Nephron progenitor cell (in vitro differentiated cells): ENCODE data around the gene DMP1.

Experiments
- DNase-seq: peaks from one replicate; pipeline ENCODE4 v3.0.0; 2021
- H3K27ac Mint-ChIP-seq: 2 replicates; pipeline ENCODE4 v1.8.0; 2021; ENCODE audit warnings: mild to moderate bottlenecking, moderate library complexity, mixed read lengths
- H3K27me3 Mint-ChIP-seq: 2 replicates; pipeline ENCODE4 v1.8.0; 2021; ENCODE audit warnings: mild to moderate bottlenecking, low read depth, mixed read lengths; ENCODE audit not compliant: poor library complexity
- H3K36me3 Mint-ChIP-seq: 2 replicates; pipeline ENCODE4 v1.8.0; 2021; ENCODE audit warnings: low read depth, mixed read lengths
- H3K4me1 Mint-ChIP-seq: 2 replicates; pipeline ENCODE4 v1.8.0; 2021; ENCODE audit warnings: mixed read lengths
- H3K4me3 Mint-ChIP-seq: 2 replicates; pipeline ENCODE4 v1.8.0; 2021; ENCODE audit warnings: mild to moderate bottlenecking, moderate library complexity, mixed read lengths
- H3K9me3 Mint-ChIP-seq: 2 replicates; pipeline ENCODE4 v1.8.0; 2021; ENCODE audit warnings: mild to moderate bottlenecking, moderate library complexity, mixed read lengths
- CTCF ChIP-seq: fragments of 200-600 bp; sonication (generic); IDR thresholded peaks from 2 replicates; pipeline ENCODE4 v1.5.0; 2021; ENCODE audit warnings: antibody characterized with exemption

Gene DMP1, protein sequence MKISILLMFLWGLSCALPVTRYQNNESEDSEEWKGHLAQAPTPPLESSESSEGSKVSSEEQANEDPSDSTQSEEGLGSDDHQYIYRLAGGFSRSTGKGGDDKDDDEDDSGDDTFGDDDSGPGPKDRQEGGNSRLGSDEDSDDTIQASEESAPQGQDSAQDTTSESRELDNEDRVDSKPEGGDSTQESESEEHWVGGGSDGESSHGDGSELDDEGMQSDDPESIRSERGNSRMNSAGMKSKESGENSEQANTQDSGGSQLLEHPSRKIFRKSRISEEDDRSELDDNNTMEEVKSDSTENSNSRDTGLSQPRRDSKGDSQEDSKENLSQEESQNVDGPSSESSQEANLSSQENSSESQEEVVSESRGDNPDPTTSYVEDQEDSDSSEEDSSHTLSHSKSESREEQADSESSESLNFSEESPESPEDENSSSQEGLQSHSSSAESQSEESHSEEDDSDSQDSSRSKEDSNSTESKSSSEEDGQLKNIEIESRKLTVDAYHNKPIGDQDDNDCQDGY

DNA sequence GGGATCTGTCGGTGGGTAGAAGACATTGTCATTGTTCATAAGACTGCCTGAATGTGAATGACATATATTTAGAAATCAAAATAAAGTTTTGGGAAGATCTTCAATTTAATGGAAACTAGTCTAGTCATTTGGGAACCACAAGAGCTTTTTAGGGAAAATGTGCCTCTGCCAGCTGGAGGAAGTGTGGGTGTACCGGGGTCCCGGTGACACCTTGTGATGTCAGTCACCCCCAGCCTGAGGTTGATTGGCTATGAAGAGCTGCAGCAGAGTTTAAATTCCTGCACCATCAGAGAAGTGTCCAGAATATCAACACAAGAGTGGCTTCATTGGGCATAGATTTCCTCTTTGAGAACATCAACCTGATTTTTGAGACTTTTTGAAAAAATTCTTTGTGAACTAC lies at the start of gene DMP1:
DMP1 (plus strand) TSS at position 301 of the 400 bp plus-strand sequence. CDS start 6,213 bp downstream, outside the sequence.
- Mint-ChIP-seq H3K4me3 (no peak within 1 kb of the TSS), H3K9me3 (no peaks in the 10 kb centered on the region), H3K4me1 (peaks cover 14% of the 10 kb centered on the region), H3K27me3 (no peaks in the 10 kb centered on the region), H3K36me3 (no peaks in the 10 kb centered on the region), H3K27ac (peak within 1 kb of the TSS; percentile 8)
- no peak for DNase-seq
- no peak for TF ChIP-seq CTCF

DNA sequence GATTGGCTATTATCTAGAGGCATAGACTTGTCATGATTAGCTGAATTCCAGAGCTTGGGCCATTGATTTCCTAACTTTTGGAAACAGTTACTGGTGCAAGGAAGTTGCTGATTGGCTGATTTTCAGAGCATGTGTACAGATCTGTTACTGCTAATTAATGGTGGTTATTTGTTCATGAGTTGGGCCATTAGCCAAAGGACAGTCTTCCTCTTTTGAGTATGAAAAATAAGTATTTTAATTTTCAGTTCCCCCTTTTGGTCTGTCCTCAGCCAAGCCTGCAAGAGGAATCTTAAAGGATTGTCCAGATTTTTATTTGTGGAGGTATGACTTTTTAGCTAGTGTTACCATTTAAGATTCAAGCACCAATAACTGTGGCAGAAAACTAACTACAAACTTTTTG lies 48.7 kb upstream of the DMP1 start:
- no peak overlapping the region for H3K27ac Mint-ChIP-seq

GRCh38 chr4:87608229-87608628 lies 41.9 kb upstream of the DMP1 start, which contains the start of gene DSPP:
Gene DSPP (plus strand): TSS chr4:87608529. CDS start chr4:87610909, 2,380 bp downstream.
- no peaks in the 10 kb centered on the region for H3K36me3 Mint-ChIP-seq
- TF ChIP-seq CTCF, result no peak
- no peaks in the 10 kb centered on the region for H3K27me3 Mint-ChIP-seq
- no peak within 1 kb of the TSS for H3K4me3 Mint-ChIP-seq
- H3K4me1 Mint-ChIP-seq, result no peaks in the 10 kb centered on the region
- no peak within 1 kb of the TSS for H3K27ac Mint-ChIP-seq
- H3K9me3 Mint-ChIP-seq, result no peaks in the 10 kb centered on the region
- DNase-seq, result no peak

More for the DNA sequence above, 48.7 kb upstream of the DMP1 start:
- Mint-ChIP-seq H3K4me3 (no peak overlapping the region), H3K9me3 (peaks cover 28% of the 10 kb centered on the region), H3K4me1 (no peaks in the 10 kb centered on the region), H3K27me3 (no peaks in the 10 kb centered on the region), H3K36me3 (no peaks in the 10 kb centered on the region)
- no peak for TF ChIP-seq CTCF
- no peak for DNase-seq

DNA sequence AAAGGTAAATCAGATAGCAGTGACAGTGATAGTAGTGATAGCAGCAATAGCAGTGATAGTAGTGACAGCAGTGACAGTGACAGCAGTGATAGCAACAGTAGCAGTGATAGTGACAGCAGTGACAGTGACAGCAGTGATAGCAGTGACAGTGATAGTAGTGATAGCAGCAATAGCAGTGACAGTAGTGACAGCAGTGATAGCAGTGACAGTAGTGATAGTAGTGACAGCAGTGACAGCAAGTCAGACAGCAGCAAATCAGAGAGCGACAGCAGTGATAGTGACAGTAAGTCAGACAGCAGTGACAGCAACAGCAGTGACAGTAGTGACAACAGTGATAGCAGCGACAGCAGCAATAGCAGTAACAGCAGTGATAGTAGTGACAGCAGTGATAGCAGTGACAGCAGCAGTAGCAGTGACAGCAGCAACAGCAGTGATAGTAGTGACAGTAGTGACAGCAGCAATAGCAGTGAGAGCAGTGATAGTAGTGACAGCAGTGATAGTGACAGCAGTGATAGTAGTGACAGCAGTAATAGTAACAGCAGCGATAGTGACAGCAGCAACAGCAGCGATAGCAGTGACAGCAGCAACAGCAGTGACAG lies 35.7 kb upstream of the DMP1 start:
- Mint-ChIP-seq H3K27me3 (peaks cover 3% of the 10 kb centered on the region), H3K4me1 (no peaks in the 10 kb centered on the region), H3K4me3 (no peak overlapping the region), H3K27ac (no peak overlapping the region), H3K36me3 (no peaks in the 10 kb centered on the region), H3K9me3 (no peaks in the 10 kb centered on the region)
- TF ChIP-seq CTCF, result no peak
- DNase-seq, result no peak

DNA sequence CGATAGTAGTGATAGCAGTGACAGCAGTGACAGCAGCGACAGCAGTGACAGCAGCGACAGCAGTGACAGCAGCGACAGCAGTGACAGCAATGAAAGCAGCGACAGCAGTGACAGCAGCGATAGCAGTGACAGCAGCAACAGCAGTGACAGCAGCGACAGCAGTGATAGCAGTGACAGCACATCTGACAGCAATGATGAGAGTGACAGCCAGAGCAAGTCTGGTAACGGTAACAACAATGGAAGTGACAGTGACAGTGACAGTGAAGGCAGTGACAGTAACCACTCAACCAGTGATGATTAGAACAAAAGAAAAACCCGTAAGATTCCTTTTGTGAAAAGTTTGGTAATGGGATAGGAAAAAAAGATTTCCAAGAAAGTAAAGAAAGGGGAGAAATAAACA lies 33.8 kb upstream of the DMP1 start:
- no peak for DNase-seq
- no peak overlapping the region for H3K4me3 Mint-ChIP-seq
- no peak overlapping the region for H3K27ac Mint-ChIP-seq
- H3K4me1 Mint-ChIP-seq, result no peaks in the 10 kb centered on the region
- no peaks in the 10 kb centered on the region for H3K36me3 Mint-ChIP-seq
- H3K9me3 Mint-ChIP-seq, result no peaks in the 10 kb centered on the region
- TF ChIP-seq CTCF, result no peak
- H3K27me3 Mint-ChIP-seq, result peaks cover 8% of the 10 kb centered on the region
